HEK293T (cell line): ENCODE results near the gene RASD1.

ENCODE experiments used
- ARNT ChIP-seq: fragments of 450-650 bp; IDR thresholded peaks from 2 replicates; pipeline ENCODE4 v1.6.1; 2017; ENCODE audit warnings: mild to moderate bottlenecking
- CTBP1 ChIP-seq: fragments of 450-650 bp; IDR thresholded peaks from 2 replicates; pipeline ENCODE4 v1.6.1; 2016; ENCODE audit warnings: borderline replicate concordance
- ELF4 ChIP-seq: fragments of 450-650 bp; IDR thresholded peaks from 2 replicates; pipeline ENCODE4 v1.6.1; 2017; ENCODE audit warnings: antibody characterized with exemption
- FOXA1 ChIP-seq: fragments of 450-650 bp; IDR thresholded peaks from 2 replicates; pipeline ENCODE4 v1.6.1; 2016; ENCODE audit warnings: mild to moderate bottlenecking
- FOXK2 ChIP-seq: fragments of 450-650 bp; IDR thresholded peaks from 2 replicates; pipeline ENCODE4 v1.6.1; 2016; ENCODE audit warnings: mild to moderate bottlenecking
- FOXM1 ChIP-seq: fragments of 450-650 bp; IDR thresholded peaks from 2 replicates; pipeline ENCODE4 v1.6.1; 2017; ENCODE audit warnings: mild to moderate bottlenecking, borderline replicate concordance
- SP1 ChIP-seq: fragments of 450-650 bp; IDR thresholded peaks from 2 replicates; pipeline ENCODE4 v1.6.1; 2017
- SUZ12 ChIP-seq: fragments of 450-650 bp; IDR thresholded peaks from 2 replicates; pipeline ENCODE4 v1.6.1; 2016; ENCODE audit warnings: mild to moderate bottlenecking
- TF ChIP-seq, protein P1 (sequence below): fragments of 450-650 bp; IDR thresholded peaks from 2 replicates; pipeline ENCODE4 v1.6.1; 2016

DNA sequence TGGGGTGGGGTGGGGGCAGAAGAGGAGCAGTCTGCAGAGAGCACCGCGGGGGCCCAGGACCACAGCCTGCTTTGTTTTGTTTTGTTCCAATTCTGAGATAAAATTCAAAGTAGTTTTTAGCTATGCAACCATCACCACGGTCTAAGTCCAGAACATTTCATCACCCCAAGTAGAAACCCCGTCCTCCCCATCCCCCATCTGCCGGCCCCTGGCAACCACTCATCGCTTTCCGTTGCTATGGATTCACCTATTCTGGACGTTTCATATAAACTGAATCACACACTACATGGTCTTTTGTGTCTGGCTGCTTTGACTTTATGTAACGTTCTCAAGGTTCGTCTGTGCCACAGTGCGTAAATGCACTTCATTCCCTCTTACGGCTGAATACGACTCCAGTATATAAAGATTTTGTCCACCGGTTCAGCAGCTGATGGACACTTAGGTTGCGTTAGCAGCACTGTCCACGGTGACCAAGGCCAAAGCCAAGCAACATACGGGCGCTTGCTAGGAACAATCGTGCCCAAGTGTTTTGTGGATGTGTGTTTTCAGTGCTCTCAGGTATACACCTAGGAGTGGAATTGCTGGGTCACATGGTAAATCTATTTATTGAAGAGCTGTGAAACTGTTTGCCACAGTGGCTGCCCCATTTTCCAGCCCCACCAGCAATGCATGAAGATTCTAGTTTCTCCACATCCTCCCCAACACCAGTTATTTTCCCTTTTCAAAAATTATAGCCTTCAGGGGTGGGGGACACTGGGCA is 27.7 kb upstream of the RASD1 start:
- TF ChIP-seq ARNT (no peak), ELF4 (no peak), FOXK2 (no peak), SP1 (no peak), CTBP1 (no peak), FOXM1 (no peak), SUZ12 (no peak), FOXA1 (no peak)
- TF ChIP-seq, protein P1, sequence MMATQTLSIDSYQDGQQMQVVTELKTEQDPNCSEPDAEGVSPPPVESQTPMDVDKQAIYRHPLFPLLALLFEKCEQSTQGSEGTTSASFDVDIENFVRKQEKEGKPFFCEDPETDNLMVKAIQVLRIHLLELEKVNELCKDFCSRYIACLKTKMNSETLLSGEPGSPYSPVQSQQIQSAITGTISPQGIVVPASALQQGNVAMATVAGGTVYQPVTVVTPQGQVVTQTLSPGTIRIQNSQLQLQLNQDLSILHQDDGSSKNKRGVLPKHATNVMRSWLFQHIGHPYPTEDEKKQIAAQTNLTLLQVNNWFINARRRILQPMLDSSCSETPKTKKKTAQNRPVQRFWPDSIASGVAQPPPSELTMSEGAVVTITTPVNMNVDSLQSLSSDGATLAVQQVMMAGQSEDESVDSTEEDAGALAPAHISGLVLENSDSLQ = no peak
